Epithelial cell of prostate (primary cell): ENCODE measurements around the gene TEX101.
A peak's percentile ranks its signal among the peaks of the same experiment; 100 is the strongest.
"Not testable (repeated sequence)": the region's sequence is repeated elsewhere in the genome, so short reads cannot be mapped to it uniquely, and the experiment has no call there.

Source experiments
- DNase-seq: peaks from one replicate; pipeline ENCODE4 v3.0.0-alpha.2; 2011; ENCODE audit warnings: low read depth, low spot score
- H3K27ac ChIP-seq: fragments of 450-650 bp; 2 replicates; pipeline ENCODE4 v1.5.1; 2017; ENCODE audit warnings: mild to moderate bottlenecking

The TEX101 gene, protein sequence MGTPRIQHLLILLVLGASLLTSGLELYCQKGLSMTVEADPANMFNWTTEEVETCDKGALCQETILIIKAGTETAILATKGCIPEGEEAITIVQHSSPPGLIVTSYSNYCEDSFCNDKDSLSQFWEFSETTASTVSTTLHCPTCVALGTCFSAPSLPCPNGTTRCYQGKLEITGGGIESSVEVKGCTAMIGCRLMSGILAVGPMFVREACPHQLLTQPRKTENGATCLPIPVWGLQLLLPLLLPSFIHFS

DNA sequence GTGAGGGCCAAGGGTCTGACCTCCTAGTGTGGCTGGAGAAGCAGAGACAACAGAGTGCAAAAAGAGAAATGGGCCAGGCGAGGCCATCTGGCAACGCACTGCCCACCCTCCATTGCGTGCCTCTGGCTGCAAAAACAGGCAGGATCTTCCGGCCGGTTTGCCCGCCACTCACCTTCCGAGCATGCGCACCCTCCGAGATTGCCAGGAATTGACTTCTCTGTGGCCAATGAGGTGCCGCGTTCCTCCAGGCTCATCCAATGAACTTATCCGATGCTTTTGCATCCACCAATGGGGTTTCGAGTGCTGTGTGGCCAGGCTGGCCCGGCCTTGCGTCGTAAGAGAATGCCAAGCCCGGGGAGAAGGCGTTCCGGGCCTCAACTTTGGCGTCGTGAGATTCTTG, at the start of gene TEX101:
Gene TEX101 (plus strand): TSS at position 337 of the 400 bp plus-strand sequence. CDS start 1,030 bp downstream, outside the sequence.
- DNase-seq = no peak
- no peak within 1 kb of the TSS for H3K27ac ChIP-seq

- peak; percentile 27 for DNase-seq
- not testable (repeated sequence) for H3K27ac ChIP-seq
Measured at GRCh38 chr19:43365677-43366076, 49.0 kb upstream of the TEX101 start.

DNA sequence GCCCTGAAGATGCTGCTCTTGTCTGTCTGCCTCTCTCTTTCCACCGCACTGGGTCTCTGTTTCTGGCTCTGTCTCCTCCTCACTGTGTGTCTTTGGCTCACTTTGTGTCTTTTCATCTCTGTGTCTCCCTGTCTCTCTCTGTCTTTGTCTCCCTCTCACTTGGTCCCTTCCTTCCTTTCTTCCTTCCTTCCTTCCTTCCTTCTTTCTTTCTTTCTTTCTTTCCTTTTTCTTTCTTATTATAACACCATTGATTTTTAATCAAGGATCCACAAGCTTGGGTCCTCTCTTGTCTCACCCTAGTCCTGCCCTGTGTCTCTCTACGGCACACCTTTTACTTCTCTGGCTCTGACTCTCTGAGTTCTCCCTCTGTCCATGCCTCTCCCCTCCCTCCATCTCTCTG, 46.9 kb upstream of the TEX101 start:
- no peak for DNase-seq
- H3K27ac ChIP-seq = no peak overlapping the region

DNA sequence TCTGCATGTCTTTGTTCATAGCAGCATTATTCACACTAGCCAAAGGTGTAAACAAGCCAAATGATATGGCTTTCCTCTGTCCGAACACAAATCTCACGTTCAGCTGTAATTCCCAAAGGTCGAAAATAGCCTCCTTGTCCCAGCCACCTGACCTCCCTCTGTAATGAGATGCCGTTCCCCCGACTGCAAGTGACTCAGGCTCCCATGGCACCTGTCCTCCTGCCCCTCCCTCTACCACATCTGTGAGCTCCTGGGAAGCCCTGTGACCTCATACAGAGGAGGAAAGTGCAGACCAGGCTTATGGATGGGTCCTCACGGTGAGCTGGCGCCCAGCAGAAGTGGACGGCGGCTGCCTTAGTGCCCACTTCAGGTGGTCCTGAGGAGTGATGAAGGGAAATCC, 45.8 kb upstream of the TEX101 start:
- not testable (repeated sequence) for DNase-seq, H3K27ac ChIP-seq

DNA sequence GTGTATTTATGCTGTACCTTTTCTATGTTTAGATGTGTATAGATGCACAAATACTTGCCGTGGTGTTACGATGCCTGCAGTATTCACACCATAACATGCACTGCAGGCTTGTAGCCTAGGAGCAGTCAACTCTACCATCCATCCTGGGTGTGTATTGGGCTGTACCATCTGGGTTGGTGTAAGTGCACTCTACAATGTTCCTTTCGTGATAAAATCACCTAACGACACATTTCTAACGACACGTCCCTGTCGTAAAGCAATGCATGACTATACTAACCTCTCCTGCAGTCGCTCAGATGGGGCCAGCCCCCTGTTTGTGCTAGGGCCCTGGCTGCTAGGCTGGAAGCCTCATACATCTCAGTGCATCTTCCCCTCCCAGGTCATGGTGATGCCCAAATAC, 42.8 kb upstream of the TEX101 start:
- no peak for DNase-seq
- no peak overlapping the region for H3K27ac ChIP-seq

GRCh38 chr19:43372462-43372861, 42.2 kb upstream of the TEX101 start:
- DNase-seq = no peak
- no peak overlapping the region for H3K27ac ChIP-seq

- DNase-seq, H3K27ac ChIP-seq: not testable (repeated sequence)
Measured at GRCh38 chr19:43377624-43378023, 37.1 kb upstream of the TEX101 start.

GRCh38 chr19:43380008-43380407, 34.7 kb upstream of the TEX101 start:
- H3K27ac ChIP-seq = no peak overlapping the region
- no peak for DNase-seq

- no peak for DNase-seq
- H3K27ac ChIP-seq = no peak overlapping the region
Measured at GRCh38 chr19:43380771-43381386, 33.8 kb upstream of the TEX101 start.

DNA sequence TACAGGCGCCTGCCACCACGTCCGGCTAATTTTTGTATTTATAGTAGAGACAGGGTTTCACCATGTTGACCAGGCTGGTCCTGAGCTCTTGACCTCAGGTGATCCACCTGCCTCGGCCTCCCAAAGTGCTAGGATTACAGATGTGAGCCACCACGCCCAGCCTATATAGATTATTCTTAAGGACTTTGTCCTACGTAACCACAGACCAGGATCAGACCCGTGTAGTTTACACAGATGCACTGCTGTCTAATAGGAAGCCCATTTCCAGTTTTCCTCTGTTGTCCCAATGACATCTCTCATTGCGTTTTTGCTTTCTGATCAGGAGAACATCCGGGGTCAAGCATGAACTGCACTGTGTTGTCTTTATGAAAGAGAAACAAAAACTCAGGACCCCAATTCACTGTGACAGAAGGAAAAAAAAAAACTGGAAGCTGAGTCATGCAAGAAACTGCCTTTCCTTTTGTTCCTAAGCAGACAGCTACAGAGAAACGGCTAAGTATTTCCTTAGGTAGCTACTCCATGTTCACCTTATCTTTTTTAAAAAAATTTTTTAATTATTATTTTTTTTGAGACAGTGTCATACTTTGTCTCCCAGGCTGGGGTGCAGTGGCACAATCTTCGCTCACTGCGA, 32.0 kb upstream of the TEX101 start:
- H3K27ac ChIP-seq, DNase-seq: not testable (repeated sequence)

GRCh38 chr19:43383254-43383653, 31.4 kb upstream of the TEX101 start:
- not testable (repeated sequence) for DNase-seq, H3K27ac ChIP-seq

DNA sequence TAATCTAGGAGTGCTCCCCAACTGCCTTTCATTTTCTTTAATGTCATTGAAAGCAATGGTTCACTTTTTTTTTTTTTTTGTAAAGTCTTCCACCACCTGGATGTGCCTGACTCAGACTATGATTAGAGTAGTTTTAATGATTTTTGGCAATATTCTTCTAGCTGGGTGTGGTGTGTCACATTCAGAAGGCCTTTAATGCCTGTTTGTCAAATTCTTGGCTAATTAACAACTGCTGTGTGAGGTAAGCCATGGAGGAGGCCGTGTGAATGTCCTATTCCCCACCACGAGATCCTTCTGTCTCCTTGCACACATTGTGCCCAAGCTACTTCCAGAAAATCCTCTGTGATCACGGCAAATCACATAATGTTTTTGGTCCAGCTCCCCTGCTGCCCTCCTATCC, 30.9 kb upstream of the TEX101 start:
- not testable (repeated sequence) for DNase-seq

GRCh38 chr19:43390903-43391551, 23.7 kb upstream of the TEX101 start:
- not testable (repeated sequence) for DNase-seq, H3K27ac ChIP-seq

More for the DNA sequence above, 30.9 kb upstream of the TEX101 start:
- H3K27ac ChIP-seq = not testable (repeated sequence)

- not testable (repeated sequence) for H3K27ac ChIP-seq, DNase-seq
Measured at GRCh38 chr19:43391552-43391935, 23.1 kb upstream of the TEX101 start.

DNA sequence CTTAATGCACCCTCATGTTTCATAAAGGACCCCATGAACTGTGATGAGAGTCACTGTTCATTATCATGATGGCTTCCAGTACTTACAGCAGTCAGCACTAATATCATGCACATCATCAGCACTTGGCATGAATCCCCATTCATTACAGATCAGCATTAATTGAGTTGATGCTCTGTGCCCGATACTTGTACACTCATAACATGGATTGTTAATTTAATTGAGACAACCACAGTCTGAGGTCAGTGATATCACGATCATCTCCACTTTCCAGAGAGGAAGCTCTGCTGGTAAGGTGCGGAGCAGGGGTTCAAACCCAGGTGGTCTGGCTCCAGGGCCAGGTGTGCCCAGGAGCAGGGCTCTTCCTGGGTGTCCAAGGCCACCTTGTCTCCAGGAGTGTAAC, 21.2 kb upstream of the TEX101 start:
- not testable (repeated sequence) for H3K27ac ChIP-seq, DNase-seq

GRCh38 chr19:43395561-43395960, 19.1 kb upstream of the TEX101 start:
- peak; percentile 10 for DNase-seq
- H3K27ac ChIP-seq = no peak overlapping the region

GRCh38 chr19:43406297-43406696, 8.4 kb upstream of the TEX101 start:
- no peak overlapping the region for H3K27ac ChIP-seq

GRCh38 chr19:43407416-43408005, 7.2 kb upstream of the TEX101 start:
- H3K27ac ChIP-seq = no peak overlapping the region
- DNase-seq = no peak

More at GRCh38 chr19:43406297-43406696, 8.4 kb upstream of the TEX101 start:
- DNase-seq = no peak

DNA sequence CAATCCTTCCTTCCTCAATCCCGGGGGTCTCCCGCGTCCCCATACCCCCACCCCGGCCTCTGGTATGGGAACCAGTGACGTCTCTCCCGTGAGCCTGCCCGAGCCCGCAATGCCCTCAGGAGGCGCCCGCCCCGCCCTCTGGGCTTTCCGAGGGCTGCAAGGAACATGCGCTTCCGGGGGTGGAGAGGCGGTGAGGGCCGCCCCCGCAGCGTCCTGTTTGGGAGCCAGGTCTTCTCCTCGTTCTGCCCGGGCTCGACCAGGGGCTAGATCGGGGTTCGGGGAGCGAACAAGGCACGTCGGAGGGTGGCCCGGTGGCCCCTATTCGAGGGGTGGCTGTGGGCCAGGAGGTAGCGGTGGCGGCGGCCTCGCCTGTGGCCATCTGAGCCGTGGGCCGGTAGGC, 6.6 kb upstream of the TEX101 start:
- H3K27ac ChIP-seq = no peak overlapping the region
- DNase-seq = no peak

GRCh38 chr19:43409415-43409814, 5.3 kb upstream of the TEX101 start:
- no peak for DNase-seq
- H3K27ac ChIP-seq = no peak overlapping the region

DNA sequence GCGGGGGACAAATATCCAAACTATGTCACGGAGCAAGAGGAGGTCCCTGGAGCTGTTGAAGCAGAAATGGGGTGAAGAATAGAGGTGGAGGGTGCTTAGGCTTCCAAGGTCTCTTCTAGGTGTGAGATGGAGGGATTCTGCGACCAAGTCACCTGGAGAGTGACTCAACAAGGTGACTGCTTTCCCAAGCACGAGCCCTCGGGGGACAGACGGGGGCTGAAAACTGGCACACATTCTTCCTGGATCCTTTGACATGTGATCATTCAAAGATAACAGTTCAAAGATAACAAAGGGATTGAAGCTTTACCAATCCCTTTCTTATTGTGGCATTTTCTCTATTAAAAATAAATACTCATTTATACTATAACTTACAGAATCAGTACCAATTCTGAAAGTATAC, 2.2 kb upstream of the TEX101 start:
- DNase-seq = no peak
- H3K27ac ChIP-seq = no peak overlapping the region
